ENCODE data around the gene AGXT2. TPM values are rescaled to one million over a fixed set of nuclear protein-coding genes. Genes with fewer than 3 reads are reported as not detected.

AGXT2 gene
- polyA plus RNA-seq, result 10 to 100 TPM in 1 of 4 donors, 1 to 10 TPM in 1, under 1 TPM in 2; 0.31 to 47.0 (median 0.96) TPM
- long read RNA-seq, donor 1, transcript AGXT2-201 (14 exons, 2,364 nt), result major isoform, 11 of 14 reads
- long read RNA-seq, donor 1, partial matches to known transcripts, result 0 of 14 reads
- long read RNA-seq, donor 1, other reads (novel, unspliced or antisense), result 0 of 14 reads
- long read RNA-seq, donor 2, partial matches to known transcripts, result 0 of 4 reads
- long read RNA-seq, donor 2, other reads (novel, unspliced or antisense), result 0 of 4 reads
- long read RNA-seq, donor 3, partial matches to known transcripts, result 0 of 4 reads
- long read RNA-seq, donor 3, other reads (novel, unspliced or antisense), result 0 of 4 reads
- long read RNA-seq, donor 4, result 0 reads
- long read RNA-seq, donor 5, partial matches to known transcripts, result 0 of 1 reads
- long read RNA-seq, donor 5, other reads (novel, unspliced or antisense), result 0 of 1 reads
- long read RNA-seq, donor 6, transcript AGXT2-205 (6 exons, 1,831 nt), result major isoform, 5 of 10 reads
- long read RNA-seq, donor 6, partial matches to known transcripts, result 0 of 10 reads
- long read RNA-seq, donor 6, other reads (novel, unspliced or antisense), result 0 of 10 reads
- long read RNA-seq, donor 7, result 0 reads
- long read RNA-seq, donor 8, result 0 reads
- long read RNA-seq, donor 9, partial matches to known transcripts, result 0 of 2 reads
- long read RNA-seq, donor 9, other reads (novel, unspliced or antisense), result 0 of 2 reads
- long read RNA-seq, donor 10, partial matches to known transcripts, result 0 of 1 reads
- long read RNA-seq, donor 10, other reads (novel, unspliced or antisense), result 0 of 1 reads

- peaks cover 0 to 5% (median 0%) of the 10 kb centered on the region in 3 donors for H3K36me3 ChIP-seq (ENCODE audit: control insufficient read depth in 3 of 3, insufficient read depth in 2 of 3, low read depth in 1 of 3, low read length in 3 of 3)
- DNase-seq, result peak; percentile 63 to 78
- peak within 1 kb of the TSS in 2 of 3 donors; percentile 17 to 39 for H3K4me3 ChIP-seq (ENCODE audit: low read depth in 1 of 3, low read length in 3 of 3)
- H3K4me1 ChIP-seq (ENCODE audit: control insufficient read depth in 3 of 3, insufficient read depth in 2 of 3, low read depth in 1 of 3, low read length in 2 of 3), result peaks cover 0 to 24% (median 0%) of the 10 kb centered on the region in 3 donors
- H3K27me3 ChIP-seq (ENCODE audit: control insufficient read depth in 3 of 3, insufficient read depth in 3 of 3, low read length in 3 of 3), result peaks cover 0 to 4% (median 0%) of the 10 kb centered on the region in 3 donors
- H3K9me3 ChIP-seq (ENCODE audit: control insufficient read depth in 2 of 2, insufficient read depth in 1 of 2, low read depth in 1 of 2, low read length in 1 of 2), result no peaks in the 10 kb centered on the region
- WGBS, 3 donors, result 33 to 65% (median 56%) methylated on average over 8 of the region's 8 CpGs
- no peak for FAIRE-seq
- H3K27ac ChIP-seq (ENCODE audit: low read depth in 1 of 3, low read length in 2 of 3), result peak within 1 kb of the TSS in 1 of 3 donors; percentile 67
Measured at GRCh38 chr5:35047785-35048404, at the start of gene AGXT2. Gene AGXT2, minus strand, starts transcription at chr5:35047949. Its CDS starts 57 bp downstream, at chr5:35047892.

GRCh38 chr5:35096932-35097331 is 49.2 kb upstream of the AGXT2 start:
- H3K4me3 ChIP-seq (ENCODE audit: low read depth in 1 of 3, low read length in 3 of 3), result no peak overlapping the region
- H3K27me3 ChIP-seq (ENCODE audit: control insufficient read depth in 3 of 3, insufficient read depth in 3 of 3, low read length in 3 of 3), result no peaks in the 10 kb centered on the region
- DNase-seq (no peak), FAIRE-seq (no peak)
- H3K9me3 ChIP-seq (ENCODE audit: control insufficient read depth in 2 of 2, insufficient read depth in 1 of 2, low read depth in 1 of 2, low read length in 1 of 2), result no peaks in the 10 kb centered on the region
- peaks cover 0 to 20% (median 0%) of the 10 kb centered on the region in 3 donors for H3K36me3 ChIP-seq (ENCODE audit: control insufficient read depth in 3 of 3, insufficient read depth in 2 of 3, low read depth in 1 of 3, low read length in 3 of 3)
- 65 to 78% (median 77%) methylated on average over 1 of the region's 1 CpG for WGBS, 3 donors
- peaks cover 0 to 7% (median 5%) of the 10 kb centered on the region in 3 donors for H3K4me1 ChIP-seq (ENCODE audit: control insufficient read depth in 3 of 3, insufficient read depth in 2 of 3, low read depth in 1 of 3, low read length in 2 of 3)
- no peak overlapping the region for H3K27ac ChIP-seq (ENCODE audit: low read depth in 1 of 3, low read length in 2 of 3)

- WGBS, 3 donors, result 44 to 65% (median 58%) methylated on average over 3 of the region's 3 CpGs
- DNase-seq, result no peak
- Histone ChIP-seq H3K27ac (ENCODE audit: low read depth in 1 of 3, low read length in 2 of 3) (no peak overlapping the region), H3K36me3 (ENCODE audit: control insufficient read depth in 3 of 3, insufficient read depth in 2 of 3, low read depth in 1 of 3, low read length in 3 of 3) (peaks cover 0 to 22% (median 0%) of the 10 kb centered on the region in 3 donors), H3K27me3 (ENCODE audit: control insufficient read depth in 3 of 3, insufficient read depth in 3 of 3, low read length in 3 of 3) (no peaks in the 10 kb centered on the region), H3K4me3 (ENCODE audit: low read depth in 1 of 3, low read length in 3 of 3) (no peak overlapping the region), H3K4me1 (ENCODE audit: control insufficient read depth in 3 of 3, insufficient read depth in 2 of 3, low read depth in 1 of 3, low read length in 2 of 3) (peaks cover 0 to 7% (median 5%) of the 10 kb centered on the region in 3 donors), H3K9me3 (ENCODE audit: control insufficient read depth in 2 of 2, insufficient read depth in 1 of 2, low read depth in 1 of 2, low read length in 1 of 2) (no peaks in the 10 kb centered on the region)
- no peak for FAIRE-seq
Measured at GRCh38 chr5:35096216-35096615, 48.5 kb upstream of the AGXT2 start.

- Histone ChIP-seq H3K27me3 (ENCODE audit: control insufficient read depth in 3 of 3, insufficient read depth in 3 of 3, low read length in 3 of 3) (no peaks in the 10 kb centered on the region), H3K4me3 (ENCODE audit: low read depth in 1 of 3, low read length in 3 of 3) (no peak overlapping the region), H3K4me1 (ENCODE audit: control insufficient read depth in 3 of 3, insufficient read depth in 2 of 3, low read depth in 1 of 3, low read length in 2 of 3) (peaks cover 0 to 7% (median 5%) of the 10 kb centered on the region in 3 donors), H3K27ac (ENCODE audit: low read depth in 1 of 3, low read length in 2 of 3) (no peak overlapping the region), H3K9me3 (ENCODE audit: control insufficient read depth in 2 of 2, insufficient read depth in 1 of 2, low read depth in 1 of 2, low read length in 1 of 2) (no peaks in the 10 kb centered on the region), H3K36me3 (ENCODE audit: control insufficient read depth in 3 of 3, insufficient read depth in 2 of 3, low read depth in 1 of 3, low read length in 3 of 3) (peaks cover 0 to 22% (median 0%) of the 10 kb centered on the region in 3 donors)
- peak in 1 of 2 donors; percentile 33 for DNase-seq
- WGBS, 3 donors, result 58 to 82% (median 63%) methylated on average over 3 of the region's 3 CpGs
- no peak for FAIRE-seq
Measured at GRCh38 chr5:35095366-35095765, 47.6 kb upstream of the AGXT2 start.

GRCh38 chr5:35094948-35095347 is 47.2 kb upstream of the AGXT2 start:
- H3K36me3 ChIP-seq (ENCODE audit: control insufficient read depth in 3 of 3, insufficient read depth in 2 of 3, low read depth in 1 of 3, low read length in 3 of 3), result peaks cover 0 to 21% (median 0%) of the 10 kb centered on the region in 3 donors
- peaks cover 0 to 7% (median 5%) of the 10 kb centered on the region in 3 donors for H3K4me1 ChIP-seq (ENCODE audit: control insufficient read depth in 3 of 3, insufficient read depth in 2 of 3, low read depth in 1 of 3, low read length in 2 of 3)
- no peak overlapping the region for H3K27ac ChIP-seq (ENCODE audit: low read depth in 1 of 3, low read length in 2 of 3)
- DNase-seq (peak in 1 of 2 donors; percentile 36), FAIRE-seq (no peak)
- WGBS, 3 donors, result 80 to 84% (median 81%) methylated on average over 3 of the region's 3 CpGs
- peaks cover 0 to 1% of the 10 kb centered on the region in 2 donors for H3K9me3 ChIP-seq (ENCODE audit: control insufficient read depth in 2 of 2, insufficient read depth in 1 of 2, low read depth in 1 of 2, low read length in 1 of 2)
- H3K27me3 ChIP-seq (ENCODE audit: control insufficient read depth in 3 of 3, insufficient read depth in 3 of 3, low read length in 3 of 3), result no peaks in the 10 kb centered on the region
- H3K4me3 ChIP-seq (ENCODE audit: low read depth in 1 of 3, low read length in 3 of 3), result no peak overlapping the region

- peaks cover 0 to 5% of the 10 kb centered on the region in 2 donors for H3K9me3 ChIP-seq (ENCODE audit: control insufficient read depth in 2 of 2, insufficient read depth in 1 of 2, low read depth in 1 of 2, low read length in 1 of 2)
- H3K36me3 ChIP-seq (ENCODE audit: control insufficient read depth in 3 of 3, insufficient read depth in 2 of 3, low read depth in 1 of 3, low read length in 3 of 3), result peaks cover 0 to 20% (median 0%) of the 10 kb centered on the region in 3 donors
- FAIRE-seq, result no peak
- DNase-seq, result no peak
- 81 to 100% (median 87%) methylated on average over 2 of the region's 2 CpGs for WGBS, 3 donors
- H3K4me1 ChIP-seq (ENCODE audit: control insufficient read depth in 3 of 3, insufficient read depth in 2 of 3, low read depth in 1 of 3, low read length in 2 of 3), result peaks cover 0 to 7% (median 5%) of the 10 kb centered on the region in 3 donors
- no peak overlapping the region for H3K27ac ChIP-seq (ENCODE audit: low read depth in 1 of 3, low read length in 2 of 3)
- no peaks in the 10 kb centered on the region for H3K27me3 ChIP-seq (ENCODE audit: control insufficient read depth in 3 of 3, insufficient read depth in 3 of 3, low read length in 3 of 3)
- no peak overlapping the region for H3K4me3 ChIP-seq (ENCODE audit: low read depth in 1 of 3, low read length in 3 of 3)
Measured at GRCh38 chr5:35092703-35093102, 45.0 kb upstream of the AGXT2 start.

- Histone ChIP-seq H3K27me3 (ENCODE audit: control insufficient read depth in 3 of 3, insufficient read depth in 3 of 3, low read length in 3 of 3) (no peaks in the 10 kb centered on the region), H3K27ac (ENCODE audit: low read depth in 1 of 3, low read length in 2 of 3) (no peak overlapping the region), H3K4me1 (ENCODE audit: control insufficient read depth in 3 of 3, insufficient read depth in 2 of 3, low read depth in 1 of 3, low read length in 2 of 3) (peaks cover 0 to 7% (median 5%) of the 10 kb centered on the region in 3 donors), H3K9me3 (ENCODE audit: control insufficient read depth in 2 of 2, insufficient read depth in 1 of 2, low read depth in 1 of 2, low read length in 1 of 2) (peaks cover 0 to 5% of the 10 kb centered on the region in 2 donors), H3K36me3 (ENCODE audit: control insufficient read depth in 3 of 3, insufficient read depth in 2 of 3, low read depth in 1 of 3, low read length in 3 of 3) (peaks cover 0 to 19% (median 0%) of the 10 kb centered on the region in 3 donors), H3K4me3 (ENCODE audit: low read depth in 1 of 3, low read length in 3 of 3) (no peak overlapping the region)
- DNase-seq (no peak), FAIRE-seq (no peak)
- 74 to 80% (median 77%) methylated on average over 5 of the region's 5 CpGs for WGBS, 3 donors
Measured at GRCh38 chr5:35091704-35092103, 44.0 kb upstream of the AGXT2 start.

Measured in small intestine (tissue), 16 donors.